GM06990 (cell line): ENCODE data around the gene USP34.
"Not testable (repeated sequence)": the region's sequence is repeated elsewhere in the genome, so short reads cannot be mapped to it uniquely, and the experiment has no call there.

Experiments
- DNase-seq: peaks from one replicate; pipeline ENCODE4 v3.0.0-alpha.2; 2011; ENCODE audit not compliant: insufficient read length; ENCODE audit errors: extremely low read depth
- H3K27me3 ChIP-seq: replicated peaks from 2 replicates; pipeline ENCODE4 v1.6.0; 2011; ENCODE audit warnings: low read length; ENCODE audit not compliant: control insufficient read depth, insufficient read depth
- H3K36me3 ChIP-seq: 2 replicates; pipeline ENCODE4 v1.5.1; 2011; ENCODE audit warnings: low read length; ENCODE audit not compliant: control insufficient read depth, insufficient read depth
- H3K4me3 ChIP-seq: replicated peaks from 2 replicates; pipeline ENCODE4 v1.5.1; 2011; ENCODE audit warnings: low read depth, mild to moderate bottlenecking, control low read depth, low read length
- CTCF ChIP-seq: IDR thresholded peaks from 2 replicates; pipeline ENCODE4 v1.5.1; 2011; ENCODE audit warnings: low read length, control low read depth, mild to moderate bottlenecking, inconsistent platforms; ENCODE audit not compliant: insufficient read depth, poor library complexity, severe bottlenecking

The USP34 gene

GRCh38 chr2:61149074-61149473 lies 321.8 kb downstream of the USP34 start:
- no peaks in the 10 kb centered on the region for H3K27me3 ChIP-seq
- no peak for TF ChIP-seq CTCF
- H3K4me3 ChIP-seq: no peak overlapping the region
- no peaks in the 10 kb centered on the region for H3K36me3 ChIP-seq
- DNase-seq: no peak

GRCh38 chr2:61148091-61148490 lies 322.8 kb downstream of the USP34 start:
- H3K4me3 ChIP-seq, DNase-seq, H3K27me3 ChIP-seq, H3K36me3 ChIP-seq: not testable (repeated sequence)

DNA sequence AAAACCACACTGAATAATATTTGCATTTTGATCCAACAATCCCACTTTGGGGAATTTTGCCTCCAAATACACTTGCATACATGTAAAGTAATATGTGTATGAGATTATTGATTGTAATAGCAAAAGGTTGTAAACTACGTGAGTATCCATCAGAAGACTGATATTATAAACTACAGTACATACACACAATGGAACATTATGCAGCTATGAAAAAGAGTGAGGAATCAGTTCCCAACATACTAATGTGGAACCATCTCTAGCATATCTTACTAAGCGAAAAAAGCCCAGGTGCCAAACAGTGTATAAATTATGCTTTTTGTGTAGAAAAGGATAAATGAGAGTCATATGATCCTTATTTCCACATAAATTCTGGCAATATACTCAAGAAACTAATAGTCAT lies 324.9 kb downstream of the USP34 start:
- peaks cover 1% of the 10 kb centered on the region; the same call in 1 of the 2 replicates for H3K36me3 ChIP-seq
- no peak for DNase-seq
- no peak for TF ChIP-seq CTCF
- no peak overlapping the region for H3K4me3 ChIP-seq
- no peaks in the 10 kb centered on the region for H3K27me3 ChIP-seq

GRCh38 chr2:61144697-61145268 lies 326.1 kb downstream of the USP34 start:
- TF ChIP-seq CTCF: no peak
- Histone ChIP-seq H3K4me3 (peak overlapping the region; percentile 73), H3K27me3 (no peaks in the 10 kb centered on the region), H3K36me3 (peaks cover 1% of the 10 kb centered on the region; the same call in 1 of the 2 replicates)
- DNase-seq: peak; percentile 92

GRCh38 chr2:61141151-61141550 lies 329.7 kb downstream of the USP34 start:
- Histone ChIP-seq H3K27me3 (no peaks in the 10 kb centered on the region), H3K4me3 (no peak overlapping the region), H3K36me3 (peaks cover 1% of the 10 kb centered on the region; the same call in 1 of the 2 replicates)
- TF ChIP-seq CTCF: no peak
- no peak for DNase-seq

GRCh38 chr2:61138859-61139258 lies 332.0 kb downstream of the USP34 start:
- no peak overlapping the region for H3K4me3 ChIP-seq
- DNase-seq: no peak
- TF ChIP-seq CTCF: no peak
- no peaks in the 10 kb centered on the region for H3K27me3 ChIP-seq
- H3K36me3 ChIP-seq: peaks cover 1% of the 10 kb centered on the region; the same call in 1 of the 2 replicates
